Measurements from ENCODE around the gene PSAT1. TPM values are rescaled to one million over a fixed set of nuclear protein-coding genes. Genes with fewer than 3 reads are reported as not detected.

Gene PSAT1
- total RNA-seq, 2 experiments from 2014 or later, result 125 to 268 TPM

GRCh38 chr9:78292716-78293497, 4.0 kb upstream of the PSAT1 start:
- H3K27ac ChIP-seq (ENCODE audit: low read depth, low read length, poor library complexity, severe bottlenecking), result no peak overlapping the region
- intact Hi-C loops (cut with micrococcal nuclease; ENCODE audit: unreplicated experiment), result no loop called here

GRCh38 chr9:78294290-78295176, 2.4 kb upstream of the PSAT1 start:
- peaks cover 12% of the 10 kb centered on the region for H3K36me3 ChIP-seq (ENCODE audit: insufficient read depth, low read length)
- BruUV-seq (replicated peaks), result no TSS peak
- no peak overlapping the region for H3K4me2 ChIP-seq (ENCODE audit: low read length)
- H3K27ac ChIP-seq (ENCODE audit: low read depth, low read length, poor library complexity, severe bottlenecking), result no peak overlapping the region
- H3K4me3 ChIP-seq (ENCODE audit: low read depth, low read length, poor library complexity, severe bottlenecking), result no peak overlapping the region
- H3K9me2 ChIP-seq (ENCODE audit: insufficient read depth, low read length), result no peaks in the 10 kb centered on the region
- no peak for TF ChIP-seq CTCF (conservative IDR thresholded peaks at IDR 0.05; ENCODE audit: low read length)
- no peak for TF ChIP-seq EZH2phosphoT487 (IDR thresholded peaks at IDR 0.05; ENCODE audit: borderline replicate concordance, low read depth, low read length)
- peaks cover 21% of the 10 kb centered on the region for H3K79me2 ChIP-seq (ENCODE audit: insufficient read depth, low read depth, low read length)
- ChIA-PET CTCF (ENCODE audit: unreplicated experiment) (interaction anchor here (0.8 kb wide), 1 partner anchor 10 kb away, joined by 4 read pairs; no protein-coding TSS in a partner anchor), POLR2A (interaction anchor here (1.0 kb wide), 1 partner anchor 8 kb away, joined by 4 read pairs; no protein-coding TSS in a partner anchor)
- H3K4me1 ChIP-seq (ENCODE audit: insufficient read depth, low read length, poor library complexity, severe bottlenecking), result peaks cover 22% of the 10 kb centered on the region
- intact Hi-C loops (cut with micrococcal nuclease; ENCODE audit: unreplicated experiment), result loop anchor here (5.0 kb wide), 2 partner anchors 32 to 1117 kb away; partner anchors contain the start of gene VPS13A
- H4K20me1 ChIP-seq (ENCODE audit: insufficient read depth, low read length), result peaks cover 11% of the 10 kb centered on the region; the same call in 1 of the 2 replicates
- H3K9me3 ChIP-seq (ENCODE audit: low read length), result peaks cover 4% of the 10 kb centered on the region; the same call in 1 of the 2 replicates
- no peak for DNase-seq (ENCODE audit: low spot score)
- no peak overlapping the region for H2AFZ ChIP-seq (ENCODE audit: low read length)

More at GRCh38 chr9:78292716-78293497, 4.0 kb upstream of the PSAT1 start:
- POLR2A ChIA-PET, result interaction anchor here (0.6 kb wide), 2 partner anchors 17 to 124 kb away, joined by 3 read pairs; no protein-coding TSS in a partner anchor
- H2AFZ ChIP-seq (ENCODE audit: low read length), result no peak overlapping the region
- peaks cover 15% of the 10 kb centered on the region for H3K4me1 ChIP-seq (ENCODE audit: insufficient read depth, low read length, poor library complexity, severe bottlenecking)
- H3K4me3 ChIP-seq (ENCODE audit: low read depth, low read length, poor library complexity, severe bottlenecking), result no peak overlapping the region
- H3K36me3 ChIP-seq (ENCODE audit: insufficient read depth, low read length), result no peaks in the 10 kb centered on the region
- no peak for TF ChIP-seq EZH2phosphoT487 (IDR thresholded peaks at IDR 0.05; ENCODE audit: borderline replicate concordance, low read depth, low read length)
- TF ChIP-seq CTCF (conservative IDR thresholded peaks at IDR 0.05; ENCODE audit: low read length), result no peak
- BruUV-seq (replicated peaks), result no TSS peak
- CTCF ChIA-PET (ENCODE audit: unreplicated experiment), result no interaction called here
- H3K9me3 ChIP-seq (ENCODE audit: low read length), result no peaks in the 10 kb centered on the region
- H4K20me1 ChIP-seq (ENCODE audit: insufficient read depth, low read length), result peaks cover under 1% of the 10 kb centered on the region; the same call in 1 of the 2 replicates
- no peaks in the 10 kb centered on the region for H3K9me2 ChIP-seq (ENCODE audit: insufficient read depth, low read length)
- no peak overlapping the region for H3K4me2 ChIP-seq (ENCODE audit: low read length)
- H3K79me2 ChIP-seq (ENCODE audit: insufficient read depth, low read depth, low read length), result peaks cover 5% of the 10 kb centered on the region
- no peak for DNase-seq (ENCODE audit: low spot score)
